NCI-H1930 (cell line): ENCODE measurements around the gene LRRIQ4.

Experiments
- DNase-seq, 2 experiments: peaks; one replicate each; lab custom pipeline; 2025; lab: John Stamatoyannopoulos, UW

Gene LRRIQ4

DNA sequence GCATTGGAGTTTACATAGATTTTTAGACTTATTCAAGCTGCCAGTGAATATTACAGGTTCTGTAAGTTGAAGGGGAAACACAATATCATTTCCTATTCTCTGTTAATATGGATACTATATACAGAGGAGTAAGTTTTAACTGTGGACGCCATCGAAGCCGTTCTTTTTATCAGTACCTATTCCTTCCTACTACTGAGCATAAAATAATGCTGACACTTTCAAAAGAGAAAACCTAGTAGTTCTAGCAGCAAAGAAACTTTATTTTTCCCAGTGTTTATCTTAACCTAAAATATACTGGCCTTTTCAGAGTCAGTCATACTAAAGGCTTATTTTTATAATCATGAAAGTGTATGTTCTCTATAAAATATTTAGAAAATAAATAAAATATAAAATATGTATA lies 42.8 kb downstream of the LRRIQ4 start:
- DNase-seq, result no peak

DNA sequence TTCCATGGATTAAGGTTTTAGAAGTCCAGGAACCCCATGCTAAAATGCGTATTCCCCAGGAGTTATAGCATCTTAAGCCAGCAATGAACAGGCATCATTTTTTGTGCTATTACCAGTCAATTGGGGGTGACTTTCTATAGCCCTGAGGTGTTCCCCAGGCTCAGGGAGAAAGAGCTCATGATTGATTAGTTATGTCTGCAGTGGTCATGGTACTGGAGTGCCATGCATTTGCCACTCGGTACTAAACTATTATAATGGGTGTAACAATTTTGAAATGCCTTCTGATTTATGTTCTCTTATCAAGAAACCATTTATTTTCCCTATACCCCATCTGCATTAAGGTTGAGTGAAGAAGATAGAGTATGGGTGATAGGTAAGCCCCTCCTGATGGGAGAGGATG lies 45.1 kb downstream of the LRRIQ4 start:
- DNase-seq, result no peak

DNA sequence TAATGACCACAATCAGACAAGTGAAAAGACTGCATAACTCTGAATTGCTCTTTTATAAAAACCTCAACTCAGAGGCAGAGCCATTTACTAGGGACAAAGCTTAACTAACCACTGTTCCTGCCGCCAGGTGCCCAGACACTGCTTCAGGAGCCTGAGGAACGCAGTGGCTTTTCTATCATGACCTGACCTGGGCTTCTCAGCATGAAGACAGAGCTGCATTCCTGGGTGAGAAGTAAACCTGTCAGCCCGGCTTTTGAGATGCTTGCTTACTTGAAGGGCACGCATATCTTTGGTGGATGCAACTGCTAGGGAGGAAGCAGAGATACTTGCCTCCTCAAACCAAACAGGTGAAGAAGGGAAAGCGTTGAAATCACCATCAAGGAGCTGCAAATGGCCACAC lies 49.2 kb downstream of the LRRIQ4 start:
- no peak for DNase-seq

DNA sequence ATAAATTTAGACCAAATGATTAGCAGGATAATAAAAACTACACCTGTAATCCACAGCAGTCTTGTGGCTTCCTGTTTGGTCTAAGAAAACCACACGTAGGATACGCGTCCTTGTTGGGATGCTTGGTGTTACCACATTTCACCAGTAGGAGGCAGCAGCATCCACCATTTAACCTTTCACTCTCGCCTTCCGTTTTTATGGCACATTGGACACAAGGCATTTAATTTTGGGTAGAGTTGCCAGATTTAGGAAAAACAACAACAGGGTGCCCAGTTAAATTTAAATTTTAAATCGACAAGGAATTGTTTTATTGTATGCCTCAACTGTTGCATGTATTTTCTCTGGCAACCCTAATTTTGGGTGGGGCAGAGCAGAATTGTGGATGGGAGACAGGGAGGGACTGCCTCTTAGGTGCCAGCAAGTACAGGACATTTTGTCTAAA lies 50.8 kb downstream of the LRRIQ4 start:
- DNase-seq, result peak; percentile 10 to 43

DNA sequence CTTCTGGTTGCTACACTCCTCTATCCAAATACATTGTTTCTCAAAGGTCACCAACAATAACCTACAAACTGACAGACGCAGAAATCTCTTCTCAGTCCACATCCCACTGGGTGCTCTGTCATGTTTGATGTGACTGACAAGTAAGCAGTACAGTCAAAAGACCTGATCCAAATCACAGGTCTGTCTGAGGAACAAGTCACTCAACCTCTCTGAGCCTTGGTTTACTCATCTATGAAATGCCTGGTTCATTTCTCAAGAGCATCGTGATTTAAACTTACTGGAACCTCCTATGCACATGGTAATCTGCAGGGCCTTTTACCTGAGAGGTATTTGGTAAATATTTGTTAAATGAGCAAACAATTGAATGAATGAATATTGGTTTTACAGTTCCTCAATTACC lies 51.6 kb downstream of the LRRIQ4 start:
- no peak for DNase-seq

DNA sequence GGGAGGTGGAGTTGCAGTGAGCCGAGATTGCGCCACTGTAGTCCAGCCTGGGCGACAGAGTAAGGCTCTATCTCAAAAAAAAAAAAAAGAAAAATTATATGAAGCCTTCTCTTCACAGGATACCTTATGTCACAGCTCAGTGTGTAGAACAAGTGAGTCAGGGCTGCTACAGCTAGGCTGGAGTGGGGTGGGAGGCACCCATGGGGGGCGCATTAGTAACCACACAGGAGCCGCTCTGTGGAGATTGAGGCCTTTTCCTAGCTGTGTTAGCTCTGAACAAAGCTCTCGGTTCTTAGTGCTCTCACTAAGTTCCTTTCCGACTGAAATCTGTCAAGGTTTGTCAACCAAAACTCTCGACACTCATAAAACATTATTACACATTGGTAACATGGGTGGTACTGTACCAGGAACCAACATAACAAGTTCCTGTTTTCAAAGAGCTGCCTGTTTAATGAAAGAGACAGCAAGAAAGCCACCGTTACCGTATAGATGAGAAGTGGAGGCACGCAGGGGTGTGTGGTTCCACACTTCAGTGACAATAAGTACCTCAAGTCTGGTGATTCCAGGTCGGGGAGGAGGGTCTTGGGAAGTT lies 52.6 kb downstream of the LRRIQ4 start:
- DNase-seq, result no peak

DNA sequence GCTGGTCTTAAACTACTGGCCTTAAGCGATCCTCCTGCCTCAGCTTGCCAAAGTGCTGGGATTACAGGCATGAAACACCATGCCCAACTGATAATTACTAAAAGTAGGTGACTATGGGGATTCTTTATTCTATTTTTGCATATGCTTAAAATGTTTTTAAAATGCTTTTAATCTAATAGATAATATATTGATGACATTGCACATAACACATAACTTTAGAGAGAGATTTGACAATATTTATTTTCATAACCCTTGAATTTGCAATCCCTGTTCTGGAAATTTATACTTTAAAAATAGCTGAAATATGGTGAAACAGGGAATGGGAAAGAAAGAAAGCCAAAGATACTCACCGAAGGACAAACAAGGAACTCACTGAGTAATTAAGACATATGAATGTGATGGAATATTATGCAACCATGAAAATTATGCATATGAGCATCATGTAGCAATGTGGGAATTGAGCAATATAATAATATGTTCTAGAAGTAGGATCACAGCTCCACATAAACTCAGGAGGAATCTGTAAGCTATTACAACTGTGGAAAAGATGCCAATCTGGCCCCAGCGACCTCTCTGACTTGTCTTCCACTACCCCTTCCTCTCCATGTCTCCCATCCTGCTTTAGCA lies 55.0 kb downstream of the LRRIQ4 start:
- no peak for DNase-seq

DNA sequence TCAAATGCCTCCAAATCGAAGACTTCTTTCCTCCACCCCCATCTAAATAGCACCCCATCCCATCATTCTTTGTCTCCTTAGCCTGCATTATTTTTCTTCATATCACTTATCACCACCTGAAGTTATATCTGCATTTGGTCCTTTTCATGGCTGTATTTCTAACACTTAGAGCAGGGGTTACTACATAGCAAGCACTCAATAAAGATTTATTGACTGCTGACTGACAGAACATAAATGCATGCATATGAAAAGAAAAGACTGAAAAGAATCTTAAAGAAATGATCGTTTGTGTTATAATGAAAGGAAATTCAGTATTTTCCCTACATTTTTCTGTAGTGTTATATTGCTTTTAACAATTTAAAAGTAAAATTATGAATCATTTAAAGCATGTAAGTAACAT lies 55.7 kb downstream of the LRRIQ4 start:
- no peak for DNase-seq

DNA sequence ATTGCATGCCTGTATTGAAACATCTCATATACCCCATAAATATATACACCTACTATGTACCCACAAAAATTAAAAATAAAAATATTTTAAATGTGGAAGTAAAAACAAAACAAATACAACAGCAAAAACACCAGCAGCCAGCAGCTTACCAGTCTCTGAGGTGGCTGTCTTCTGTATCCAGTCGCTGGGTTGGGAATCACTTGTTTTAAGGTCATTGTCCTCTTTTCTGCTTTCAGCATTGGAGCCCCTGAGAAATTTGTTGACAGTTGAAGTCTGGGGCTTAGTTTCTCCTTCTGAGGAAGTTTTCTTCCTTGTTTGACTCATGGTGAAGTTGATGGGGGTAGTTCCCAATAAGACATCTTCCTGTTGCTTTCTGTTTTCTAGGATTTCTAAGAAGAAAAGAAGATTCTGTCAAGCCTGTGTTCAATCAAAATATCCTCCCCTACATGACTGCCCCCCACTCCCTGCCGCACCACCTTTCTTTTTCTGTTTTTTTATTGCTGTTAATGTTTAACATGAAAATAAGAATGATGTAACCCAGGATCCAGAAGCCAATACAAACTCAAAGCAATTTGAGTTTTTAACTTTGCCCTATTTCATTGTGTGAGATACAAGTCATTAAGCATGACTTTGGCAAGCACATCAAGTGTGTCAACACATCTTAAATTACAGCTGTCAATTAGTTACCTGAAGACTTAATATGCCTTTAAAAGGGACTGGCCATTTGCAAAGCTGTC lies 57.0 kb downstream of the LRRIQ4 start, which contains the start of gene LRRC31:
Gene LRRC31, minus strand, starts transcription at position 452 of the 737 bp plus-strand sequence. Its CDS starts 128 bp downstream, at position 324.
- DNase-seq, result no peak

DNA sequence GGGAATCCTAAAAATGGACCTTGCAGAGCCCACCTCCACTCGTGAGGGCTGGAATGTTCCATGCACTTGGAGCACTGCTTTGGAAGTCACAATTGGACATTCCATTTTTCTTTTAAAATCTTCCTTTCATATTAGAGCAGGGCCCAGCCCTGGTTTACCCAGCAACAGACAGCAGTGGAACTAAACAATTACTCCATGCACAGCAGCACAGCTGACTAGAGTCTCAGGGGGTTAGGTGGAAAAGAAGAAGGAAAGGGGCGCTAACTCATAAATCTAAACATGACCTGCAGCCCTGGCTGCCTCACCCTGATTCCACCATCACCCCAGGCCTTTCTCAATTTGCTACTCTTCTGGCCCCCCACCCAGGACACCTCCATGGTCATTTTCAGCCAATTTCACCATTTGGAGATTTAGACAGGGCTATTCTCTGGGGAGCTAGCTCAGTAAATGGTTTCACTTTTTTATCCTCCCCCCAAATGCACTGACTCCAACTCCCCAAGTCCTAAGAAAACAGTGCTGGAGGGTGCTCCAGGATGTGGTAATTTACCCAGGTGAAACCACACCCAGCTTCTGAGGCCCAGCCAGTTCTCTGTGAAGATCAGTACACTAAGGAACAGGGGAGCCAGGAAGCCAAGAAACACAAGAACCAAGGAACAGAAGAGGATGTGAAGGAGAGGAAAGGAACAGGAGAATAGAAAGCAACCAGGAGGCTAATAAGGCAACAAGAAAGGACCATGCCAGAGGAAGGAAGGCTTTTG lies 58.6 kb downstream of the LRRIQ4 start:
- no peak for DNase-seq

DNA sequence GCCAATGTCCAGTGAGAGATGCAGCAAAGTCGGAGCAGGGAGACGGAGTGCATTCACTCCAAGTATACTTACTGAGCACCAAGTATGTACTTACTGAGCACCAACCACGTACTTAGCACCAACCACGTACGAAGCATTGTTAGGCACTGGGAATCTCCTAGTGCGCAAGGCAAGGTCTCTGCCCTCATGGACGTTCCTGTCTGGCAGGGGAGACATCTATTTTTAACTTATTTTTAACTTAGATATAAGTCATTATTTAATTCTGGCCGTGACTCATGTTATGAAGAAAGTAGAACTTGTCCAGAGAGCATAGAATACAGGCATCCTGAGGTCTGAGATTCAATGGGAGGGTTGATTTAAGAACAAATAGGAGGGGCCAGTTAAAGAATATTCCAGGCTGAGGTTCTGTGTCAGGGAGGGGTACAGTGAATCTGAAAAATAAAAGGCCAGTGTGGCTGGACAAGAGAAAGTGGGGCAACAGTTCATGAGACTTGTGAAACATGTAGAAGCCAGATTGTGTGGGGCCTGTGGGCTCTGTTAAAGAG lies 66.4 kb downstream of the LRRIQ4 start:
- no peak for DNase-seq

DNA sequence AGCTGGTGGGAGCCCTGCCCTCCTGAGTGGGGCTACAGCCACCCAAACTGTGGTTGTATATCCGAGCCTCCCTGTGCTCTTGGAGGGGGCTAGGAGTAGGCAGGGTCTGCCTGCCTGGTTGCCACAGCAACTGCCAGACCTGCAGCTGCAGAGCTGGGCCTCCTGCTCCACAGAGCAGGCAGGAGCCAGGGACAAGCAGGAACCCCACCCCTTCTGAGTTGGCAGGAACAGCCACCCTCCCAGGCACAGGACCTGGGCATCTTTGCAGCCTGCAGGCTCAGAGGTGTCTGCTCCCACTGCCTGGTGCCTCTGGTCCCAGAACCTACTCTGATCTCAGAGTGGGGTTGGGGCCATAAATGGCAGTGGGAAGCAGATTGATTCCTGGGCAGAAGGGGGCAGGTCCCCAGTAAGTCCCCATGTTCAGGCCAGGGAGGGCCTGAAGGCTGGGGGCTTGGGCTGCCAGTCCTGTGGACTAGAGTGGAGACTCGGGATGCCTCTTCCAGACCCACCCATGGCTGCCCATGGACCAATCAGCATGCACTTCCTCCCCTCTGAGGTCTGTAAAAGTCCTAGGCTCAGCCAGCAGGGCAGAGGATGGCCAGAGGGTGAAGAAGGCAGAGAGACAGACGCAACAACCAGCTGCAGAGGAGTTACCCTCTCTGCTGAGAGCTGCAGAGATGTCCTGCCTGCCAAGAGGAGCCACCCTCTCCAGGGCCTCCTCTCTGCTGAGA lies 67.3 kb downstream of the LRRIQ4 start:
- no peak for DNase-seq

DNA sequence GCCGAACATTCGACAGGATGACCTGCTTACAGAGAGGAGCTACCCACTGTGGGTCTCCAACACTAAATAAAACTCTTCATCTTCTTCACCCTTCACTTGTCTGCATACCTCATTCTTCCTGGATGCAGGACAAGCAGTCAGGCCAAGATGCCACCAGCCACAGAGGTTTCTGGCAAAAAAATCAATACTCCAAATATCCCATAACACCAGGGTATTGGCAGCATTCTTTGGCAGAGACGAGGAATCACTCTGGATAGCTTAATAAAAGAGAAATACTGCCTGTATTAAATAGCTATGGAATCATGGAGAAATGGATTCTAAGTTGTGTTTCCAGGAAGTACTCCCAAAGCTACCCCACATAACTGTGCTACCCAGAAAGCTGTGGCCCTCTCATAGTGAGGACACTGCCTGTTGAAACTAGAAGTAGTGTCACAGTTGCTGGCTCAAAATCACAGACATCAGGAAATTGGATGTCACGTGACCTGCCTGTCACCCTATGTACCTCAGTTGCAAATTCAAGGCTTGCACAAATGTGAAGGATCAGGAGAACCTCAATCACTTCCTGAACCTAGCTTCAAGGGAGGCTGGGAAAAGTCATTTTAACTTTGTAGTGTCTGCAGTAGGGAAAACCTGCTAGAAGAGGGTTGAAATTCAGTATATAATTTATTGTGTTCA lies 68.0 kb downstream of the LRRIQ4 start:
- DNase-seq, result no peak

DNA sequence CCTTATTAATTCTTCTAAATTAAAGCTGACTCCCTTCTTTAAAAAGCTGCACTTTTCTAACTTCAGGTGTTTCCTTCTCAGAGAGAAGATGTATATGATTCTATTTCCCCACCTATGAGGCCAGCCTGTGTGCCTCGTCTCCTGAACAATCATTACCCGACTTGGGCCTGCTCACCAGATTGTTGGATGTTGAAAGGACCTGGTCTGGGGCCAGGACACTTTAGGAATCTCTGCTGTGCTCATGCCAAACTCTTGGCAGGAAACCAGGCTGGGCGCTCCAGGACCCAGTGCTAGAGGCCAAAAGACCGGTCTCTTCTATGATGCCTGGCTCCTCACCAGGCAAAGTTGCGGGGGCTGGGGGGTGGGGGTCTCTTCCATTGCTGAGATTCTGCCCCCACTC lies 74.0 kb downstream of the LRRIQ4 start:
- DNase-seq, result no peak
